ENCODE data around the gene ZNF473.

The ZNF473 gene

DNA sequence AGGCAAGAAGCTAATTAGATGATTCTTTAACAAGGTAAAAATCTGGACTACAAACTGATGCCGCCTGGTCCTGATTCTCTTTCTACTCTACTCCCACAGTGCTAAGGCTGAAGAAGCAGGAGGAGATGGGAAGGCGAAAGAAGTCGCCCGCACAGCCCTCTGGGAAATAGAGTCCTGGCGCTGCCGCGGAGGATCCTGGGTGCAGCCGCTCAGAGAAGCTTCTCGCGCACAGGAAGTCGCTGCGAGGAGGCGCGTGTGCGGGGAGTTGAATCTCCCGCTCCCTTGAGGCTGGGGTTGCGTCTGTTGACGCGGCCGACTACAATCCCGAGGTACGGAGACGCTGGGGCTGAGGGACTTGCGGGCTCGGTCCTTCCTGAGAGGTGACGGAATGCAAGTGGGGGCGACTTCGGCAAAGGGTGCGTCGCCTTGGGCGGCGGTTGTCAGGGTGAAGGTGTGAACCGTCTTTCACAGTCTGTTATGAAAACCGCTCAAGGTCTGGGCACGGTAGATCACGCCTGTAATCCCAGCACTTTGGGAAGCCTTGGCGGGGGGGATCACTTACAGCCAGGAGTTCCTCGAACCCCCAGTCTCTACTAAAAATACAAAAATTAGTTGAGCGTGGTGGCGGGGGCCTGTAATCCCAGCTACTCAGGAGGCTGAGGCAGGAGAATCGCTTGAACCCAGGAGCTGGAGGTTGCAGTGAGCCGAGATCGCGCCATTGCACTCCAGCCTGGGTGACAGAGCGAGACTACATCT is at the start of gene ZNF473:
Gene ZNF473 (plus strand): TSS at position 212 of the 756 bp plus-strand sequence. CDS start 5,078 bp downstream, outside the sequence.
- DNase-seq = peak; percentile 92

DNA sequence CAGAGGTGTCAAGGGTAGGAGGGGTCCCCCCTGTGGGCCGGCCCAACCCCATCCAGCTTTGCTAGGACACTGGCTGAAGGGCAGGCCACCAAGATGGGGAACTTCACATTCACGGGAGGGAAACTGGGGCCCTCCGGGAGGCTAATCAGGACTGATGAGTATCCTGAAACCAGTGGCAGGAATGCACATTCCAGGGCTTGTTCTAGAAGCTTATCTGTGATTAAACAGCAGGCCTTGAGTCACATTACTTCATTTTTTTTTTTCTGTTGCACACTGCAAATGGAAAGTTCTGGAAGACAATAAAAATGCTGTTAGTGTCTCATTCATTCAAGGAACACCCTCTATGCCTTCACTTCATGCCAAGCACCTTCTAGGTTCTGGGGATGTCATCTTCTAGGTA is 49.3 kb upstream of the ZNF473 start:
- DNase-seq = no peak

DNA sequence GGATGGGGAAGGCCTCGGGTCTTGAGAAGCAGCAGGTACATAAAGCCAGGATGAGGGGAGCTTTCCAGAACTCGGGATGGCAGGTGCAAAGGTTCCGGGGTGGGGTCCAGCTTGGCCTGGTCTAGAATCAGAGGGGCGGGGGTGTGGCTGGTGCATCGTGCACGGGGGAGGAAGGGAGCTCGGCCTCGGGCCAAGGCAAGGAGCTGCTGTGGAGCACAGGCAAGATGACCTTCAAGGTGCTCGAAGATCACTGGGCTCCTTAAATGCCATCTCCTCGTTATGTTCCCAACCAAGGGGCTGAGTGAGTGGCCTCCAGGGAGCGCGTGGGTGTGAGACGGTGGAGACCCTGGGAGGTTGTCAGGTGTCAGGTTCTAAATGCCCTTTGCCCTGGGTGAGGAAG is 48.7 kb upstream of the ZNF473 start:
- DNase-seq = no peak

DNA sequence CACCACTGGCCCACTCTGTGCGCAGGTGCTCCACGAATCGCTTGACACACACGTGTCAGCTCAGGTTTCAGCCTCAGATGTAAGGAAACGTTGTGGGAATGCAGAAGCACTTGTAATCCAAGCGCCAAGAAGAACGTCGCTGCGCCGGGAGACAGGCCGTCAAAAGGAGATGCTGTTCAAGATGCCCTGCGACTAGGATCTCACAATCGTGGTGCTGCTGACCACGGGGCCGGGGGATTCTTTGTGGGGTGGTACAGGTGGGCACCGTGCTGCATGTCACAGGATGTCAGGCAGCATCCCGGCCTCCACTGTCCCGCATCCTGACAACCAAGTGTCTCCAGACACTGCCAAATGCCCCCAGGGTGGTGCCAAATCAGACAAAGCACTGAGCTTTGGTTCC is 47.9 kb upstream of the ZNF473 start:
- DNase-seq = no peak

DNA sequence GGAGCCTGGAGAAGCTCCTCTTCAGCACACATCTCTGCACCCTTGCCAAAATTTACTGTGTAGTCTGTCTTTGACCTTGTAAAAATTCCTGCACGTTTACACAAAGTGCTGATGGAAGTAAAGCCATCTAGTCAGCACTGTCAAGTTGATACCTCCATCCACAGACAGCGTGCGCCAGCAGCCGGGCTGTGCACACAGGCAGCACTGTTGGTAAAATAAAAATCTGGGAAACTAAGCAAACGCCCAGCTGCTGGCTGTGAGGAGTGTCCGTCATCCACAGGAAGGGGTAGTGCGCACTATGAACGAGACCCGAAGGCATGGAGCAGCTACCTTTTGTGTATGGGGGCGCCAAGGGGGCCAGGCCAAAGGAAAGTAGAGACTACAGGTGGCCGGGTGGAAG is 47.5 kb upstream of the ZNF473 start:
- no peak for DNase-seq

DNA sequence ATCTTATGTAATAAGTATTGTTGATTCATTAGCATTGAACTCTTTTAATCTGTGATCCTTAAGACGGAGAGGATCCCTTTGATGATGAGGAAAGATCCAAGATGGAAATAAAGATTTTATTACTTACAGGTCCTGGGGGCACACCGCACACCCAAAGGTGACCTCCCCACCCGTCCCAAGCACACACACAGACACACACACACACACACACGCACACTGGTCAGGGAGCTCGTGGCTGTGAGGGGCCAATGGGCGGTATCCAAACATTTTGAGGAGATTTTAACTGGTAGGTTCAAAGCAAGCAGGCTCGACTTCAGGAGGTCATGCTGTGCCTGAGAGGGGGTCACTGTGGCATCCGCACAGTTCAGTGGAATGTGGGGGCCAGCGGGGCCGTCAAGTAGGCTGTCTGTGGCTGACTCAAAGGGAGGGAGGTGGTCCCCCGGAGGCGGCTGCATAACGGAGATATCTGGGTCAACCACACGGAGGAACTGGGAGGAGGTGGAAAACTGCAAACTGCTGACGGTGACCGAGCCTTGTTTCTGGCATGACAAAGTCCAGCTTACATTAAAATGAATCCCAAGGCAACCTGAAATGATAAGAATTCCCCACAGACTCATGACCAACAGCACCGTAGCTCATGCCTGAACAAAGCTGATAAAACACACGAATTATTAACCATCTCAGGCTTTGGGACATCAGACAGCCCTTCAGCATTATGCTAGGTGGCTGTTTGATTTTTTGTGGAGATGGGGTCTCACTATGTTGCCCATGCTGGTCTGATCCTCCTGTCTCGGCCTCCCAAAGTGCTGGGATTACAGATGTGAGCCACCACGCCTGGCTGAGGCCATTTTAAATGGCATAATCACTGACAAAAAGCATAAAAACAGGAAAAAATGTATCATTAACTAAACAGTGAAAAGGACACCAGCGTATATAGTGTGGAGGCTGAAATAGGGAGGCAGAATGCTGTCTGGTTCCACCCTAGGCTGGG is 43.9 kb upstream of the ZNF473 start:
- DNase-seq = no peak

DNA sequence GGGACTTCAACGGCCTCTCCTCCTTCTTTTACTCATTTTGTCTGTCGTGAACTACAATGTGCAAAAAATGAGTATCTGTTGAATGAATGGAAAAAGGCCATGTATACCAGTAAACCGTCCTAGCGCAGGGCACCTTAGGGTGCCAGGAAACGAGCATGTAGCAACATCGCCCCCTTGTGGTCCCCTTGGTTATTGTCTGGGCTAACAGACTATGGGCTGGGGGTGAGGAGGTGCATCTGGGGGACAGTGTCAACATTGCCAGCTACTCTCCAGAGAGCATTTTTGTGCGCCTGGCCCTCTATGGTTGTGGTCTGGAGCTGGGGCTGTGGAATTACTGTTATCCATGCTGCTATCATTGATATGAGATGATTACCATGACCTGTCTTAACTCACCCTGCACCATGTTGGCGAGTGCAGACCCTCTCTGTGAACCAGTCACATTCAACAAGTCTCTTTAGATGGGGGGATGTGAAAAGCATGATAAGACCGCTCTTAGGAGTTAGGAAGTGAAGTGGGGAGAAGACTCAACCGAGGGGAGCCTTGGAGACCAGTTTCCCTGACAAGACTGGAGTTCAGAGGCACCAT is 42.1 kb upstream of the ZNF473 start:
- DNase-seq = peak; percentile 80

DNA sequence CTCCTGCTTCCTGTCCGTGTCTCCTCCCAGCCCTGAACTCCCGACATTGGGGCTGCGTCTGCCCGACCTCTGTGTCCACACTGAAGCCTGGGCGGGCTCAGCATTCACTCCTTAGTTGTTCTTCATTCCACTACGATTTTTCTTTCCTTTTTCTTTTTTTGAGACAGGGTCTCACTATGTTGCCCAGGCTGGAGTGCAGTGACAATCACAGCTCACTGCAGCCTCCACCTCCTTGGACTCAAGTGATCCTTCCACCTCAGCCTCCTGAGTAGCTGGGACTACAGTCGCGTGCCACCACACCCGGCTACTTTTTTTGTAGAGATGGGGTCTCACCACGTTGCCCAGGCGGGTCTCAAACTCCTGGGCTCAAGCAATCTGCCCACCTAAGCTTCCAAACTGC is 41.3 kb upstream of the ZNF473 start:
- no peak for DNase-seq

DNA sequence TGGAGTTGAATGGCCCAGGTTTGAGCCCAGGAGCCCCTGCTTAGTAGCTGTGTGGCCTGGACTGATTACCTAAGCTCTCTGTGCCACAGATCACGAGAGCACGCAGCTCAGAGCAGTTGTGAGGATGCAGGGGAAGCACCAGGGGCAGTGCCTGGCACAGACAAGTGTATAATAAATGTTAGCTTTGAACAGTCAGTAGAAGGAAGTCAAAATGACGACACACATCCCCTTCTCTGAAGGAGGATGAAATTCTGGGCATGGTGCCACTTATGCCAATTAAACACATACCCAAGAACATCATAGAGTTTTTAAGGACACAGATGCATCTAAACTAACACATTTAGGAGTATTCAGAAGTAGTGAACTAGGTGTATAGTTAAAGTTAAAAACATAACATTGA is 39.9 kb upstream of the ZNF473 start:
- DNase-seq = no peak

DNA sequence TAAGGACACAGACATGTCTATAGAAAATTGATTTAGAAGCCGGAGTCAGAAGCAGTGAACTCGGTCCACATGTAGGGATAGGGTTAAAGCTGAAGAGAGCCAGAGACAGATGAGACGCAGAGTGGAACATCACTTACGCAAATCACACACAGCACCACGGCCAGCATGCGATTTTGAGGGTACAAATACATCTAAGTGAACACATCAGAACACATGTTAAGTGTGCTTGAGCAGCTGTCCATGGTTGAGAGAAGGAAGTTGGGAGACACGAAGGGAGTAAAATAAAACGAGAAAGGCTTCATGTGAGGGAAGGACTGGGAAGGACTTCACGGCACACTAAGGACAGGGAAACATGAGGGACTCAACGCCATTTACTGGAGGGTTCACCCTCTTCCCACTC is 39.5 kb upstream of the ZNF473 start:
- no peak for DNase-seq

DNA sequence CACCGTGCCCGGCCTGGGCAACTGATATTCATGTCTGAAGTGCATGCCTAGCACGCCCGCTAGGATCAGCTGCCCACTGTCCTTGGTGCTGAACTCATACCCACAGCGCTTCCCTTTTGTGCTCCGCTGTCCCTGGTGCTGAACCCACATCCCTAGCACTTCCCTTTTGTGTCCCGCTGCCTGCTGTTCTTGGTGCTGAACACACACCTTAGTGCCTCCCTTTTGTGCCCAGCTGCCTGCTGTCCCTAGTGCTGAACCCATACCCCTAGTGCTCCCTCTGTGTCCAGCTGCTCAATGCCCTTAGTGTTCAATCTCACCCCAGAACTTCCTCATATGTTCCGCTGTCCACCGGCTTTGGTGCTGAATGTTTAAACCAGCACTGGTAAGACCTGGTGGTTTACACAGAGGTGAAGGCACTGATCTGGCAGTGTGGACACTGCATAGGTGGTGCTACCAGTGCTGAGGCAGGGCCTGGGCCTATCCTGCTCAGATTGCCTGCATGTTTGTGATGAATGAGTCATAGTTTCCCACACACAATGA is 38.6 kb upstream of the ZNF473 start:
- DNase-seq = peak; percentile 80

DNA sequence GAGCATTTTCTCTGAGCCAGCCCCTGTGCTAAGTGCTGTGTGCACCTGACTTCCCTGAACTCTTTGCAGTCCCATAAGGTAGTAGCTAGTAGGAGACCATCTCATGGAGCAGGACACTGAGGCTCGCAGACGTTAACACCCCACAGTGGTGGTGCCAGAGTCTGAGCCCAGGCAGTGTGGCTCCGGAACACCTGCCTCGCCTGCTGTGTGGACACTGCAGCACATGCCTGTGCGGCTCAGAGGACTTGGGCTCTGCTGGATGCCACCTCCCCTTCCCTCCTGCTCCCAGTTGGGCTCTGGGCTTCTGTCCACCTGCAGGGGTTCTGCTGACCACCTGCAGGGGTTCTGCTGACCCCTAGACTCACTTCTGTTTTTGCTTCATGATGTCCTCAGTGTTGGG is 37.8 kb upstream of the ZNF473 start:
- DNase-seq = no peak

DNA sequence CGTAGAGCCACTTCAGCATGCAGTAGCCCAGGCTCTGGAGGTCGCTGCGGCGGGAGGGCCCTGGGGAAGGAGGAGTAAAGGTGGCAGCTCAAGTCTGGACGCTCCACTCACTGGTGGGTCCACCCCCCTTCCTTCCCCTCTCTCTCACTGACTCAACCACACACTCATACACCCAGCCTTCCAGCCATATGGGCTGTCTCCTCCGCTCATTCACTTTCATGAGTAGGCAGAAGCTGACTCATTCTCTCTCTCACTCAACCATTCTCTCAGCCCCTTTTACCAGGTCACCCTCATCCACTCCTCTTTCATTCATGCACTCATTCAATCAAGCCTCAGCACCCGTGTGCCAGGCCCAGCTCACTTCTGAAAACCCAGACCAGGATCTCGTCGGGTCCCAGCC is 37.4 kb upstream of the ZNF473 start:
- no peak for DNase-seq

DNA sequence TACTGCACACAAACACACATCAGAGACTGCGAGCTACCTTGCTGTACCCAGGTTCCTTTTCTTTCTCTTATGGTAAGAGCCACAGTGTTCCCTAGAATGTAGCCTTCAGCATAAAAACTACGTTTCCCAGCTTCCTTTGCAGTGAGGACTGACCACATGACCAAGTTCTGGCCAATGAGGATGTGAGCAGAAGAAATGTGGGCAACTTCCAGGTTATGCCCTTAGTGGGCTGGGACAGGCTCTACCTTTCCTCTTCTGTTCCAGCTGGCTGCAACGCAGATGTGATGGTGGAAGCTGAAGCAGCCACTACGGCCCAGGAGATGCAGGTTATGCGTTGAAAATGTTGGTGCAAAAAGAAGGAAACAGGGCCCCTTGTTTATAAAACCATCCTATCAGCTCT is 28.1 kb upstream of the ZNF473 start:
- DNase-seq = no peak

DNA sequence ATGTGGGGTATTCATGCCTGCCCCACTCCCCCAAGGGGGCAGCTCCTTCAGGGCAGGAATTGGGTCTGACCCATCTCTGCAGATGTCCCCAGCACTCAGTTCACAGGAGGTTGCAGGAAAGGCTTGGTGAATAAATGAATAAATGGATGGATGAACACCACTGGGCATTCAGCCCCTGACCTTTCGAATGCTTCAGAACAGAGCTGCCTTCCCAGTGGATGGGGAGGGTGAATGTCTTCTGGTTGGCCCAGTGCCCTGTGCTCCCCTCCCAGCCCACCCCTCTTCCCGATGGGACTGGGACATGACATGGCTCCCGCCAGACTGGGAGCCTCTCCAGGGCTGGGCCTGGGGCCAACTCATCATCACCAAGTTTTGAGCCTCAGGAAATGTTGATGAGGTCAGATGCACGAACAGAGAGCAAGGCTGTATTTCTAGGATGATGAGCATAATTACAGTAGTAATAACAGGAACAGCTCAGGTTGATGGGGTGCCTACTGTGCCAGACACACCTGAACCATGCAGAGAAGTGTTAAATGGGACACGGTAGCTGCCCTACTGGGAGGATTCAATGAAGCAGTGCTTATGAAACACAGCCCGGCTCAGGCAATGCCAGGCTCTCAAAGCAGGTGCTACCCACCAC is 26.3 kb upstream of the ZNF473 start:
- DNase-seq = no peak

DNA sequence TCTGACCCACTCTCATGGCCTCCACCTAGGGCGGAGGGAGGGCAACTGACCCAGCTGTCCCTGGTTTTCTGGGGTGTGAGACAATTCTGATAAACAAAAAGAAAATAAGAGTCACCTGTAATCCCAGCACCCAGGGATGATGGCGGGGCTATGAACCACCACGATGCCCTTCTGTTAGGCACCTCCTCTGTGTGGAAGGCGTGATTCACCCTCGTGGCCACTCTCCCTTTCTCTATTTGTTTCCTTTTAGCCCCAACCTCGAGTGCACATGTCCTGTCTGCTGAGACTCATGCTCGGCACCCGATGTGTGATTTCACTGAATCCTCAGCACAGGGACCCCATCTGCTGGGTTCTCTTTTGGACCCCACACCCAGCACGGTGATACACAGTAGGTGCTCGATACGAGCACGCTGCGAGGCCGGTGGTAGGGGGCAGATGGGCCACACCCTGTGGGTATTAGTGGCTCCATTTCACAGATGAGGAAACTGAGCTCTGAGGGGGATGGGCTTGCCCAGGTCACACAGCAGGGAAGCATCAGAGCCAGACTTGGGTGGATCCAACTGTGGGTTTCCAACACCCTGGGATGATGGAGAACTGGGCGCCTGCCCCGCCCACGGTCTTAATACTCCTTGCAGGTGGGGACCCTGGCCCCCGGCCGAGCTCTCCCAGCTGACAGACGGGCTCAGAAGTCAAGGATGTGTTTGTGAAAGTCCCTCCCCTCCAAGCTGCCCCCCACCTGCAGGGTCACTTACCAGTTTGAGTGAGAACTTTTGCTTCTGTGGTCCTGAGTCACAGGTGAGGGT is 25.6 kb upstream of the ZNF473 start:
- DNase-seq = no peak

DNA sequence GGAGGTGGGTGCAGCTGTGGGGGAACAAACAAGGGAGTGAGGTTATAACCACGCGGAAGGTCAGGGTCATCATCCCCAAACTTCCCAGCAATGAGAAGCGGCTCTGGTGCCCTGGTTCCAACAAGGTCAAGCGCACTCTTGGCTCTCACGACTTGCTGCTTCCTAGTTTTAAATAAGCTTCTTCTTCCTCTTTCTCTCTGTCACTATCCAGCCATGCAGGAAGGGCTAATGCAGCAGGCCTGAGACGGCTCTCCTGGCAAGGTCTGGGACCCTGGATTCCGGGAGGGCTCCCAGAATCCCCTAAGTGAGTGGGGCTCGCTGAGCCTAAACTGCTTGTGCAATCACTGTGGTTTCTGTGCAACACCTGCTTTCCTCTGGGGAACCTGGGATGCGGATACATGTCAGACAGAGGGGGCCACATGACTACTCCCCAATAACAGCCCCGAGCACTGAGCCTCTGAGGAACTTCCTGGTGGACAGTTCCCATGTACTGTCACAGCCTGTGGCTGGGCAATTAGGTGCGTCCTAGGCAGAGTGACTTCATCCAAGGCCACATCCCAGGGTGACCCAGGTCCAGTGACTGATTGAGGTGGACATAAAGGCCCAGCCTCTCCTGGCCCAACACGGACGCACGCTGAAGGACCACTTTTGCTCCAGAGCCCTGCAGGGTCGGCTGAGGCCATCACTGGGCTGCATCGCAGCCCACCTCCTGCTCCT is 24.8 kb upstream of the ZNF473 start:
- DNase-seq = no peak

DNA sequence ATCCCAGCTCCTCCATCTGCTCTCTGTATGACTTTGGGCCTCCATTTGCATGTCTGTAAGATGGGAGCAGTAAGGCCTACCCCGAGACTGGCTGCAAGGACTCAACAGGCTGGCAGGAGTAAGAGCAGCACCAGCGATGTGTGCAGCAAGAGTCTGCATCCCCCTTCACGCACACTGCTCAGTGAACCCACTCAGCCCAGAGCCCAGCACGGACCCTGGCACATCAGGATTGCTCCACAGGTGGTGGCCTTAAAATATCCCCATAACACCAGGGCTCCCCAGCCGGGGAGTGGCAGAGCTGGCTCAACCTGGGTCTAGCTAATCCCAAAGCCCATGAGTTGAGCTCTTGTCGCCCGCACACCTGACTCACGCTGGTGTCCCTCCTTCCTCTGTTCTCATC is 24.0 kb upstream of the ZNF473 start:
- no peak for DNase-seq

DNA sequence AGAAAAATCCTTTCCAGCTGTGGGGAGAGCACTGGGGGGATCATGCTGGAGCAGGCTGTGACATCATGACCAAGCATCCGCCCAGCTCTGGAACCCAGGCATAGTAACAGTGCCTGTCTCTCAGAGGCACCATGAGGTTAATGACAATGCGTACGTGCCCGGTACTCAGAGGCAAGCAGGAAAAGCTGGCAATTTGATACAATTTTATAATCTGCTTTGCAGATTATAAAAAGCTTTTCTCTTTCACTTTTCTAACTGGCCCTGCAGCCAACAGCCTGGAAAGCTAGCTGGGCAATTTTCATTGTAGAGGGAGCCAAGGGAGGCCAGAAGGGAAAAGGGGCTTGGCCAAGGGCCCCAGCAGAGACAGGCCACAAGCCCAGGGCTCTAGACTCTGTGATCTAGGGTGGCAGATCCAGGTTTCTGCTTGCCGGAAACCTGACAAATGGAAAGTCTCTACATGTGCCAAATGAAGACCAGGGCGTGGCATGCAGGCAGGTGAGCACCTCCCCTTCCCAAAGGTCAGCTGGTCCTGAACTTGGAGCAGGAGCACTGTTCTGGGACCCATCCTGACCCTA is 23.3 kb upstream of the ZNF473 start:
- no peak for DNase-seq

DNA sequence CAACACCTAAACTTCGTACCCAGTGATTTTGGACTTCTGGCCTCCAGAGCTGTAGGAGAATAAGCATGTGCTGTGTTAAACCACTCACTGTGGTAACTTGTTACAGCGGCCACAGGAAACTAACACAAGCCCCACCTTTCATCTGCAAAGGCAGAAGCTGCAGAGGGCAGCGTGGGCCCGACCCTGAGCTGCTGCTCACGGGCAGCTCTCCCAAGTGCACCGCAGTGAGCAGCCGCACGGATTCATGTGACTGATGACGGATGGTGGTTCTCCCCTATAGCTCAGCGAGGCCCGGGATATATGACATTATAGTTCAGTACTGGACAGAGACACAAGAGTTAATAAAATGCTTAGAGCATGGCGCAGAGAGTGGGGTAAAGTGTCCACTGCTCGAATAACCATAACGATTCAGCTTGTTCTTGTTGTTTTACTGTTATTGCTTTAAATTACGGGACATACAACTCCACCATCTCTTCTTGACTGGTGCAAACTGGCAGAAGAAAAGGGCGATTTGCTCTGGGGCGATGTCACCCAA is 22.5 kb upstream of the ZNF473 start:
- no peak for DNase-seq

Data from CD4-positive, alpha-beta T cell treated with Interleukin-6 for 4 hours (primary cell).